GM12874 (cell line): Measurements from ENCODE around the gene ZNF827.

ENCODE experiments used
- TF ChIP-seq, protein P1 (sequence below): IDR thresholded peaks from 2 replicates; pipeline ENCODE4 v1.5.1; 2011; ENCODE audit warnings: low read depth, mild to moderate bottlenecking, control low read depth, low read length, moderate library complexity; ENCODE audit not compliant: insufficient read depth

ZNF827 gene

DNA sequence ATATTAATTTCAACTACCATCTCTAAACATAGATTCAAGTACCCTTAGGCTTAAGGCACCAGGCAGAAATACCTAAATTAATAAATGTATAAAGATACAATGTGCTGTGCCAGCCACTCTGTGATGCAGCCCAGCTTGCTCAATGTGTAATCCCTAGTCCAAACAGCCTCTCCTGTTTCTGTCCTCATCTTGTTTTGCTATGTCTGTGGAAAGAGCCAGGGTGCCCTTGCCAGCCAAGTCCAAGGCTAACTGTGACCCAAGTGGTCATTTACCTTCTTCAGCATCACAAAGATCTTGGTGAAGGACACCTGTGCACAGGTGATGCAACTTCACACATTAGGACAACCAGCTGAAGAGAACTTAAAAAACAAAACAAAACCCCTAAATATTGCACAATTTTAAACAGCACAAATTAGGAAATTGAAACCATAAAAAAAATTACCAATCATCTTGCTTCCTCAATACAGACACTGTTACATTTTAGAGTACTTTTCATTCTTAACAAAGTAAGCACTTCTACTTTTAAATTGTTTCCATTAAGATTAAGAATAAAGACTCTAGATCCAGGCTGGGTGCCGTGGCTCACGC, 169.1 kb downstream of the ZNF827 start:
- TF ChIP-seq, protein P1, sequence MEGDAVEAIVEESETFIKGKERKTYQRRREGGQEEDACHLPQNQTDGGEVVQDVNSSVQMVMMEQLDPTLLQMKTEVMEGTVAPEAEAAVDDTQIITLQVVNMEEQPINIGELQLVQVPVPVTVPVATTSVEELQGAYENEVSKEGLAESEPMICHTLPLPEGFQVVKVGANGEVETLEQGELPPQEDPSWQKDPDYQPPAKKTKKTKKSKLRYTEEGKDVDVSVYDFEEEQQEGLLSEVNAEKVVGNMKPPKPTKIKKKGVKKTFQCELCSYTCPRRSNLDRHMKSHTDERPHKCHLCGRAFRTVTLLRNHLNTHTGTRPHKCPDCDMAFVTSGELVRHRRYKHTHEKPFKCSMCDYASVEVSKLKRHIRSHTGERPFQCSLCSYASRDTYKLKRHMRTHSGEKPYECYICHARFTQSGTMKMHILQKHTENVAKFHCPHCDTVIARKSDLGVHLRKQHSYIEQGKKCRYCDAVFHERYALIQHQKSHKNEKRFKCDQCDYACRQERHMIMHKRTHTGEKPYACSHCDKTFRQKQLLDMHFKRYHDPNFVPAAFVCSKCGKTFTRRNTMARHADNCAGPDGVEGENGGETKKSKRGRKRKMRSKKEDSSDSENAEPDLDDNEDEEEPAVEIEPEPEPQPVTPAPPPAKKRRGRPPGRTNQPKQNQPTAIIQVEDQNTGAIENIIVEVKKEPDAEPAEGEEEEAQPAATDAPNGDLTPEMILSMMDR, result no peak

DNA sequence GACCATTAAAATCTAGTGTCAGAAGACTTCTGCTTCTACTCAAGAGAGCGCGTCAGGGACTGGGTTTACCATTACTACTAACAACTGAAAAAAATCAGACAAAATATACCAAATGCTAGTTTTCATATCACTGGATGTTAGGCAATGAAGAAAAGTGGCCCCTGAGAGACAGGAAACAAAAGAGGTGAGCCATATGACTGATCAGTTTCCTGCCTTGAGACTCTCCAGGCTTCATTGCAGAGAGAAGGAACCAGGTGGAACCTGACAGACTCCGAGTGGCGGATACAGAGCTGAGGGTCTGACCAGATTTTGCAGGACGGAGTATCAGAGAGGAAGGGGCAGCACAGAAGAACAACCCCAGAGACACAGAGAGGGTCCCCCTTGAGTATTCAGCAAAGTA, 172.3 kb downstream of the ZNF827 start:
- TF ChIP-seq, protein P1, result no peak

DNA sequence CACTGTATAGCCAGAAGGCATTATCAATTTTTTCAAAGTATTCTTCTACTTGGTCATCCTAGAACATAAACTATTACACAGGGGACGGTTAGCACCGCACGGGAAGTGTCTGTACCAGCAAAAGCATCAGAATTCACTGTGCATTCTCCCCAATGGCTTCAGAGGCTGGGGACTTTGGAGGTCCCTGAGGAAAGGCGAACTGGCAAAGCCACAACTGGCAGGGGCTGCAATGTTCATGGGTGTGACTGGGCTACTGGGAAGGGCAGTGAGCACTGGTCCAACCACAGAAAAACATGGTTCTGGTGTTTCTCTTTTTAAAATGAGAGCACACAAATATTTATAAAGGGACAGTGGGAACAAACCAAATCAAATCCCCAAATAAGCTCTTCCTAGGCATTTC, 175.2 kb downstream of the ZNF827 start:
- TF ChIP-seq, protein P1, result no peak

DNA sequence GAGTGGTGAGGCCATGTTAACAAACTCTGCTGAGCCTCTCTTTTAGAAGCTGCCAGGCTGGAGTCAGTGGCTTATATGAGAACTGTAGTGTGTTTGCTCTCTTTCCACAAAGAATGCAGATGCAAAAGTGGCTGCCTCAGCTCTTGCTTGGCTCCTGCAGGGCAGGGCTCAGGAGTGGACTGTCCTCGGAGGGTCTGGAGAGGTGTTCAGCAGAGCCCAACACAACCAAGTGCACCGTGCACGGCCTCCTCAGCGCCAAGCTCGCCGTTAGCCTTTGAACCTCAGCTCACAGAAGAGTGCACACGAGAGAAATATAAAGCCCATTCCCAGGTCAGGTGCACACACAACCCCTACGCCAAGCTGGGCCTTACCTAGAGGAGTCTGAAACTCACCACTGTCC, 175.9 kb downstream of the ZNF827 start:
- TF ChIP-seq, protein P1, result no peak

DNA sequence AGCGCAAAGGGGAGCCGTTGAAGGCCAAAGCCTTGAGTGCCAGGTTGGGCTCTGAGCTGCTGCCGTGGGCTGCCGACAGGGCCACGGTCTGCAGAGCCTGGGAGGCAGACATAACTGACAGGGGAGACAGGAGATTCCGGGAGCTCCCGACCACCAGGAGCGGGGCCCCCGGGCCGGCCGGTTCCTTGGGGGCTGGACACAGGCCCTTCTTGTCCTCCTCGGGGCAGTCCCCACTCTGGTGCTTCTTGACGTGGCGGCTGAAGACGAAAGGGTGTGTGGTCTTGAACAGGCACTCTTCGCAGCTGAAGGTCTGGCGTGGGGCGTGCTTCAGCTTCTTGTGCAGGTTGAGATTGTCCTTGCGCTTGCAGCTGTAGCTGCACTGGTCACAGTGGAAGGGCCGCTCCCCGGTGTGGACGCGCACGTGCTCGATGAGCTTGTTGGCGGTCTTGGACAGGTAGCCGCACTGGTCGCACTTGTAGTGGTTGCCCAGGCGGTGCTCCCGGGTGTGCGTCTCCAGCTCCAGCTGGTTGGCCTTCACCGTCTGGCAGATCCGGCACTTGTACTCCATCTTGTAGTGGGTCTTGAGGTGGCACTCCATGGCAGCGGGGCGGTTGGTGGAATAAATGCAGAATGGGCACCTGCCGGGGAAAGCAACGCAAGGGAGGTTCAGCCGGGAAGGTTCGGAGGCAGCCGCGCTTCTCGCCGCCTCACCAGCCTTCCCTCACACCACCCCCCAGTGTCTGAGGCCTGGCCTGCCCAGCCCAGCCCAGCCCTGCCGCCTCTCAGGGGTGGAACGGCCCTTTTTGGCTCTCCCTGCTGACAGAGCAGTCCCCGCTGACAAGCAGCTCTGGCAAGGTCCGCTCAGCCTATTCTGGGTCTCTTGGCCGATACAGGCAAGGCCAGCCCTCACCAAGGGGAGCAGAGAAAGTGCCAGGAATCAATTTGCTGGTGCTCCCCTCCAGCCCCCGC, 177.4 kb downstream of the ZNF827 start:
- TF ChIP-seq, protein P1, result no peak

DNA sequence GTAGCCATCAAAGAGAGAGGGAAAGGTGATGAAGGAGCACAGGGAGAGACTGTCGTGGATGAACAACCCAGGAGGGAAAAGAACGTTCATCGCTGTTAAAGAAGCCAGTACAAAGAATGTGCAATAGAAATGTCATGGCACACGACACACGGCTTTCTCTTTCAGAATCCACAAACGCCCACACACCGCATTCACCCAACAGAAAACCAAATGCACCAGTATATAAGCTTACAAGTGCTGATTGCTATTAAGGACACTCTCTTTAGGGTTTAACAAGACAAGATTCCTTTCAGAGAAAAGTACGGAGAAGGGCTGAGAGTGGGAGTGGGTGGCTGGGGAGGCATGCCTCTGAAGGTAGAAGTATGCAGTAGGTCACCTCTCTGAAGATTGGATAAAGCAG, 178.4 kb downstream of the ZNF827 start:
- TF ChIP-seq, protein P1, result no peak

DNA sequence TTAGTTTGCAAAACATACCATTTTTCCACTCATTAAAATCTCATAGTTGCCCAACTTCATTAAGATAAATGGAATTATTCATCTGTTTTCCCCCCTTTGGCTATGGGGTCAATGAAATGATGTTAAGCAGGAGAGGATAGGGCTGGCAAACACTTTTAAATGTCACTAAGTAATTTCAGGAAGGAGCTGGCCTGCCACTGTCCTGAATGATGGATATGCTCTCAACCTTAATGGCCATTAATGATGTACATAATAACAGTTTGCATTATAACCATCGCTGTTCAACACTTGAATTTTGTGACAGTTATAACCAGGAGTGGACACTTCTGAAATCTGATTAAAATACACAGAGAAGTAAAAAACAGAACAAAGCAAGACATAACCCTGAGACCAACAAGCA, 181.4 kb downstream of the ZNF827 start:
- TF ChIP-seq, protein P1, result no peak
